Endothelial cell of umbilical vein (primary cell): ENCODE results near the gene FAM131B.

ENCODE experiments used
- EZH2 ChIP-seq: IDR thresholded peaks from 2 replicates; pipeline ENCODE4 v1.6.1; 2012; ENCODE audit warnings: borderline replicate concordance, low read depth, mild to moderate bottlenecking, moderate library complexity, low read length, inconsistent platforms; ENCODE audit not compliant: severe bottlenecking
- POLR2A ChIP-seq: IDR thresholded peaks from 2 replicates; pipeline ENCODE4 v1.6.1; 2012; ENCODE audit warnings: low read depth, mild to moderate bottlenecking, control low read depth, low read length
- TF ChIP-seq, protein P1 (sequence below), 2 donors: IDR thresholded peaks; 1 replicate in 1 of 2; 2 replicates in 1 of 2; pipeline ENCODE4 v1.5.1; 2011; ENCODE audit warnings: low read length in 2 of 2, mild to moderate bottlenecking in 2 of 2, moderate library complexity in 2 of 2, control low read depth in 1 of 2, inconsistent platforms in 1 of 2, low read depth in 1 of 2; ENCODE audit not compliant: insufficient read depth in 1 of 2; ENCODE audit errors: extremely low read depth in 1 of 2
- TF ChIP-seq, protein P2 (sequence below): IDR thresholded peaks from 2 replicates; pipeline ENCODE4 v1.6.1; 2011; ENCODE audit not compliant: insufficient read depth, insufficient read length

DNA sequence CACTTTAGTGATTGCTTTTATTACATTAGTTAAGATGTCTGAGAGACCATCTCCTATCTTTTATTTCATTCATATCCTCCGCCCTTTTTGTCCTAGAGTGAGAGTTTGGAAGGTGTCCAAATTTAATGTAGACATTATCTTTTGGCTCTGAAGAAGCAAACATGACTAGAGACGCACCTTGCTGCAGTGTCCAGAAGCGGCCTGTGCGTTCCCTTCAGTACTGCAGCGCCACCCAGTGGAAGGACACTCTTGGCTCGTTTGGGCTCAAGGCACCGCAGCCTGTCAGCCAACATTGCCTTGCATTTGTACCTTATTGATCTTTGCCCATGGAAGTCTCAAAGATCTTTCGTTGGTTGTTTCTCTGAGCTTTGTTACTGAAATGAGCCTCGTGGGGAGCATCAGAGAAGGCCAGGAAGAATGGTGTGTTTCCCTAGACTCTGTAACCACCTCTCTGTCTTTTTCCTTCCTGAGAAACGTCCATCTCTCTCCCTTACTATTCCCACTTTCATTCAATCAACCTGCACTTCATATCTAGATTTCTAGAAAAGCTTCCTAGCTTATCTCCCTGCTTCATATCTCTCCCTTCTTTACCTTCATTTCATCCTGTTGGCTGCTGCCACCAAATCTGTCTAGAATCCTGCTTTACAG lies 57.0 kb downstream of the FAM131B start:
- TF ChIP-seq, protein P1, sequence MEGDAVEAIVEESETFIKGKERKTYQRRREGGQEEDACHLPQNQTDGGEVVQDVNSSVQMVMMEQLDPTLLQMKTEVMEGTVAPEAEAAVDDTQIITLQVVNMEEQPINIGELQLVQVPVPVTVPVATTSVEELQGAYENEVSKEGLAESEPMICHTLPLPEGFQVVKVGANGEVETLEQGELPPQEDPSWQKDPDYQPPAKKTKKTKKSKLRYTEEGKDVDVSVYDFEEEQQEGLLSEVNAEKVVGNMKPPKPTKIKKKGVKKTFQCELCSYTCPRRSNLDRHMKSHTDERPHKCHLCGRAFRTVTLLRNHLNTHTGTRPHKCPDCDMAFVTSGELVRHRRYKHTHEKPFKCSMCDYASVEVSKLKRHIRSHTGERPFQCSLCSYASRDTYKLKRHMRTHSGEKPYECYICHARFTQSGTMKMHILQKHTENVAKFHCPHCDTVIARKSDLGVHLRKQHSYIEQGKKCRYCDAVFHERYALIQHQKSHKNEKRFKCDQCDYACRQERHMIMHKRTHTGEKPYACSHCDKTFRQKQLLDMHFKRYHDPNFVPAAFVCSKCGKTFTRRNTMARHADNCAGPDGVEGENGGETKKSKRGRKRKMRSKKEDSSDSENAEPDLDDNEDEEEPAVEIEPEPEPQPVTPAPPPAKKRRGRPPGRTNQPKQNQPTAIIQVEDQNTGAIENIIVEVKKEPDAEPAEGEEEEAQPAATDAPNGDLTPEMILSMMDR (IDR thresholded peaks at IDR 0.05; ENCODE audit: extremely low read depth in 1 of 2, insufficient read depth in 1 of 2, low read depth in 1 of 2, low read length in 2 of 2): peak; percentile 72 to 86
- TF ChIP-seq POLR2A: no peak
- TF ChIP-seq, protein P2, sequence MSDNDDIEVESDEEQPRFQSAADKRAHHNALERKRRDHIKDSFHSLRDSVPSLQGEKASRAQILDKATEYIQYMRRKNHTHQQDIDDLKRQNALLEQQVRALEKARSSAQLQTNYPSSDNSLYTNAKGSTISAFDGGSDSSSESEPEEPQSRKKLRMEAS: no peak
- no peak for TF ChIP-seq EZH2
